DND-41 (cell line): Measurements from ENCODE around the gene ALOX5.

Experiments
- CTCF ChIP-seq: IDR thresholded peaks from 2 replicates; pipeline ENCODE4 v1.5.1; 2012; ENCODE audit warnings: borderline replicate concordance, low read length, moderate library complexity, mild to moderate bottlenecking; ENCODE audit not compliant: poor library complexity, severe bottlenecking; ENCODE audit errors: extremely low read depth
- EZH2 ChIP-seq: IDR thresholded peaks from 3 replicates; pipeline ENCODE4 v1.6.1; 2012; ENCODE audit warnings: borderline replicate concordance, low read depth, mild to moderate bottlenecking, moderate library complexity, low read length, inconsistent platforms; ENCODE audit not compliant: severe bottlenecking

DNA sequence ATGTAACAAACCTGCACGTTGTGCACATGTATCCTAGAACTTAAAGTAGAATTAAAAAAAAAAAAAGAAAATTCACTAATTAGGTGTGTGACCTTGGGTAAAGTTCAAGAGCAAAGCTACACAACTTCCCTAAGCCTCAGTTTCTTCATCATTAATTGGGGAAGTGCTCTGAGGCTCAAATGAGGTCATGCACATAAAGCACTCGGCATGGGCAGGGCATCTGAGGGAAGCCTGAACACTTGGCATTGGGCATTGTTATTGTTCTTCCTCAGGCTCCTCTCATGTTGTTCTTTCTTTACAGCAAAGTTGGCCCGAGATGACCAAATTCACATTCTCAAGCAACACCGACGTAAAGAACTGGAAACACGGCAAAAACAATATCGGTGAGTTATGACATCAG is 21.5 kb downstream of the ALOX5 start:
- TF ChIP-seq CTCF (no peak), EZH2 (no peak)
